ENCODE data around the gene SLC30A2.

GRCh38 chr1:25991937-25992688 is 53.8 kb downstream of the SLC30A2 start:
- TF ChIP-seq CTCF (IDR thresholded peaks at IDR 0.05; ENCODE audit: insufficient read depth, low read depth, low read length) (no peak), EZH2 (IDR thresholded peaks at IDR 0.05; ENCODE audit: insufficient read depth, low read length) (no peak)

Measured in astrocyte (in vitro differentiated cells and primary cell).